Measurements from ENCODE around the gene TAS2R46. TPM values are rescaled to one million over a fixed set of nuclear protein-coding genes. Genes with fewer than 3 reads are reported as not detected.

The TAS2R46 gene
- total and polyA plus RNA-seq, 2 of the 13 experiments (the other 11 are each of a cell fraction or from before 2014, with no cell fraction given) = 0.16 to 3.5 TPM

DNA sequence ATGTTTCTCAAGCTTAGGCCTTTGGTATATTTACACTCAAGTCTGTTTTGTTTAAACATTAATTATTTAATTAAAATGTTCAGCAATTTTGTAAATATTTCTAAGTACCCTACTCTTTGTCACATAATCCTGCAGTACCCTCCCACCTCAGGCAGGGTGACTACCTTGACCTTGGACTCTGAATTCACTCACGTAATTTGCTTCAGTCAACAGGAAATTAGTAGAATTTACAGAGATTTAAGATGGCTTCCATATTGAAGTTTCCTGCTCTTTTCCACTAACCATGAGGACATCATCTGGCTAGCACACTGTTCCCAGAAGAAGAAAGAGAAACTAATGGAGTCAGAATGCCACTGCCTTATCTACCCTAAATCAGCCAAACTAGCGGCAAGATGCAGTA lies 38.7 kb downstream of the TAS2R46 start (continued):
- TF ChIP-seq, protein P1, sequence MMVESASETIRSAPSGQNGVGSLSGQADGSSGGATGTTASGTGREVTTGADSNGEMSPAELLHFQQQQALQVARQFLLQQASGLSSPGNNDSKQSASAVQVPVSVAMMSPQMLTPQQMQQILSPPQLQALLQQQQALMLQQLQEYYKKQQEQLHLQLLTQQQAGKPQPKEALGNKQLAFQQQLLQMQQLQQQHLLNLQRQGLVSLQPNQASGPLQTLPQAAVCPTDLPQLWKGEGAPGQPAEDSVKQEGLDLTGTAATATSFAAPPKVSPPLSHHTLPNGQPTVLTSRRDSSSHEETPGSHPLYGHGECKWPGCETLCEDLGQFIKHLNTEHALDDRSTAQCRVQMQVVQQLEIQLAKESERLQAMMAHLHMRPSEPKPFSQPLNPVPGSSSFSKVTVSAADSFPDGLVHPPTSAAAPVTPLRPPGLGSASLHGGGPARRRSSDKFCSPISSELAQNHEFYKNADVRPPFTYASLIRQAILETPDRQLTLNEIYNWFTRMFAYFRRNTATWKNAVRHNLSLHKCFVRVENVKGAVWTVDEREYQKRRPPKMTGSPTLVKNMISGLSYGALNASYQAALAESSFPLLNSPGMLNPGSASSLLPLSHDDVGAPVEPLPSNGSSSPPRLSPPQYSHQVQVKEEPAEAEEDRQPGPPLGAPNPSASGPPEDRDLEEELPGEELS (CRISPR knock-in tag; IDR thresholded peaks at IDR 0.05) = peak; percentile 34; the same call in 1 of the 2 replicates
- TF ChIP-seq GFI1 (CRISPR knock-in tag; IDR thresholded peaks at IDR 0.05; ENCODE audit: borderline replicate concordance) (peak; percentile 60), HNF4G (IDR thresholded peaks at IDR 0.05; ENCODE audit: borderline replicate concordance, low read depth, low read length) (no peak), HNF4G (CRISPR knock-in tag; IDR thresholded peaks at IDR 0.05; ENCODE audit: borderline replicate concordance, low read depth) (no peak), HDAC6 (IDR thresholded peaks at IDR 0.05; ENCODE audit: low read depth, low read length) (no peak), HNF4A (CRISPR knock-in tag; IDR thresholded peaks at IDR 0.05) (peak; percentile 75), HMGA1 (CRISPR knock-in tag; conservative IDR thresholded peaks at IDR 0.05) (no peak), ZNF703 (CRISPR knock-in tag; IDR thresholded peaks at IDR 0.05; ENCODE audit: borderline replicate concordance) (no peak), ZNF644 (CRISPR knock-in tag; IDR thresholded peaks at IDR 0.05; ENCODE audit: low read depth) (peak; percentile 17; the same call in 1 of the 2 replicates), MED1 (CRISPR knock-in tag; IDR thresholded peaks at IDR 0.05) (peak; percentile 55), ZNF44 (CRISPR knock-in tag; IDR thresholded peaks at IDR 0.05) (no peak), ESRRA (CRISPR knock-in tag; IDR thresholded peaks at IDR 0.05; ENCODE audit: low read depth) (0 out of 2 replicates have a peak, but pooled peaks have one; percentile 21), SOX13 (IDR thresholded peaks at IDR 0.05) (no peak), SOX13 (CRISPR knock-in tag; conservative IDR thresholded peaks at IDR 0.05 in 1 of 2, IDR thresholded peaks at IDR 0.05 in 1 of 2) (peak in 1 of 2 experiments; percentile 6; a peak in 1 of 4 replicates), TAF1 (CRISPR knock-in tag; IDR thresholded peaks at IDR 0.05) (no peak), KDM6A (CRISPR knock-in tag; IDR thresholded peaks at IDR 0.05; ENCODE audit: low read depth) (no peak)
- TF ChIP-seq, protein P2, sequence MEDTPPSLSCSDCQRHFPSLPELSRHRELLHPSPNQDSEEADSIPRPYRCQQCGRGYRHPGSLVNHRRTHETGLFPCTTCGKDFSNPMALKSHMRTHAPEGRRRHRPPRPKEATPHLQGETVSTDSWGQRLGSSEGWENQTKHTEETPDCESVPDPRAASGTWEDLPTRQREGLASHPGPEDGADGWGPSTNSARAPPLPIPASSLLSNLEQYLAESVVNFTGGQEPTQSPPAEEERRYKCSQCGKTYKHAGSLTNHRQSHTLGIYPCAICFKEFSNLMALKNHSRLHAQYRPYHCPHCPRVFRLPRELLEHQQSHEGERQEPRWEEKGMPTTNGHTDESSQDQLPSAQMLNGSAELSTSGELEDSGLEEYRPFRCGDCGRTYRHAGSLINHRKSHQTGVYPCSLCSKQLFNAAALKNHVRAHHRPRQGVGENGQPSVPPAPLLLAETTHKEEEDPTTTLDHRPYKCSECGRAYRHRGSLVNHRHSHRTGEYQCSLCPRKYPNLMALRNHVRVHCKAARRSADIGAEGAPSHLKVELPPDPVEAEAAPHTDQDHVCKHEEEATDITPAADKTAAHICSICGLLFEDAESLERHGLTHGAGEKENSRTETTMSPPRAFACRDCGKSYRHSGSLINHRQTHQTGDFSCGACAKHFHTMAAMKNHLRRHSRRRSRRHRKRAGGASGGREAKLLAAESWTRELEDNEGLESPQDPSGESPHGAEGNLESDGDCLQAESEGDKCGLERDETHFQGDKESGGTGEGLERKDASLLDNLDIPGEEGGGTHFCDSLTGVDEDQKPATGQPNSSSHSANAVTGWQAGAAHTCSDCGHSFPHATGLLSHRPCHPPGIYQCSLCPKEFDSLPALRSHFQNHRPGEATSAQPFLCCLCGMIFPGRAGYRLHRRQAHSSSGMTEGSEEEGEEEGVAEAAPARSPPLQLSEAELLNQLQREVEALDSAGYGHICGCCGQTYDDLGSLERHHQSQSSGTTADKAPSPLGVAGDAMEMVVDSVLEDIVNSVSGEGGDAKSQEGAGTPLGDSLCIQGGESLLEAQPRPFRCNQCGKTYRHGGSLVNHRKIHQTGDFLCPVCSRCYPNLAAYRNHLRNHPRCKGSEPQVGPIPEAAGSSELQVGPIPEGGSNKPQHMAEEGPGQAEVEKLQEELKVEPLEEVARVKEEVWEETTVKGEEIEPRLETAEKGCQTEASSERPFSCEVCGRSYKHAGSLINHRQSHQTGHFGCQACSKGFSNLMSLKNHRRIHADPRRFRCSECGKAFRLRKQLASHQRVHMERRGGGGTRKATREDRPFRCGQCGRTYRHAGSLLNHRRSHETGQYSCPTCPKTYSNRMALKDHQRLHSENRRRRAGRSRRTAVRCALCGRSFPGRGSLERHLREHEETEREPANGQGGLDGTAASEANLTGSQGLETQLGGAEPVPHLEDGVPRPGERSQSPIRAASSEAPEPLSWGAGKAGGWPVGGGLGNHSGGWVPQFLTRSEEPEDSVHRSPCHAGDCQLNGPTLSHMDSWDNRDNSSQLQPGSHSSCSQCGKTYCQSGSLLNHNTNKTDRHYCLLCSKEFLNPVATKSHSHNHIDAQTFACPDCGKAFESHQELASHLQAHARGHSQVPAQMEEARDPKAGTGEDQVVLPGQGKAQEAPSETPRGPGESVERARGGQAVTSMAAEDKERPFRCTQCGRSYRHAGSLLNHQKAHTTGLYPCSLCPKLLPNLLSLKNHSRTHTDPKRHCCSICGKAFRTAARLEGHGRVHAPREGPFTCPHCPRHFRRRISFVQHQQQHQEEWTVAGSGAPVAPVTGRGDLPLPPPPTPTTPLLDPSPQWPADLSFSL (CRISPR knock-in tag; IDR thresholded peaks at IDR 0.05) = no peak
- TF ChIP-seq, protein P3, sequence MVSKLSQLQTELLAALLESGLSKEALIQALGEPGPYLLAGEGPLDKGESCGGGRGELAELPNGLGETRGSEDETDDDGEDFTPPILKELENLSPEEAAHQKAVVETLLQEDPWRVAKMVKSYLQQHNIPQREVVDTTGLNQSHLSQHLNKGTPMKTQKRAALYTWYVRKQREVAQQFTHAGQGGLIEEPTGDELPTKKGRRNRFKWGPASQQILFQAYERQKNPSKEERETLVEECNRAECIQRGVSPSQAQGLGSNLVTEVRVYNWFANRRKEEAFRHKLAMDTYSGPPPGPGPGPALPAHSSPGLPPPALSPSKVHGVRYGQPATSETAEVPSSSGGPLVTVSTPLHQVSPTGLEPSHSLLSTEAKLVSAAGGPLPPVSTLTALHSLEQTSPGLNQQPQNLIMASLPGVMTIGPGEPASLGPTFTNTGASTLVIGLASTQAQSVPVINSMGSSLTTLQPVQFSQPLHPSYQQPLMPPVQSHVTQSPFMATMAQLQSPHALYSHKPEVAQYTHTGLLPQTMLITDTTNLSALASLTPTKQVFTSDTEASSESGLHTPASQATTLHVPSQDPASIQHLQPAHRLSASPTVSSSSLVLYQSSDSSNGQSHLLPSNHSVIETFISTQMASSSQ (IDR thresholded peaks at IDR 0.05; ENCODE audit: low read depth) = no peak; the same call in 1 of the 2 replicates
- TF ChIP-seq, protein P3 (CRISPR knock-in tag; IDR thresholded peaks at IDR 0.05; ENCODE audit: borderline replicate concordance) = no peak

Measured in HepG2 (cell line).